GM18520 (cell line): ENCODE measurements around the gene BTBD8.
"Not testable (repeated sequence)": the region's sequence is repeated elsewhere in the genome, so short reads cannot be mapped to it uniquely, and the experiment has no call there.

Experiments
- ATAC-seq: cut with Tn5 transposase; IDR thresholded peaks from one replicate; pipeline ENCODE4 v1.9.1; 2021; ENCODE audit not compliant: unreplicated experiment

The BTBD8 gene

DNA sequence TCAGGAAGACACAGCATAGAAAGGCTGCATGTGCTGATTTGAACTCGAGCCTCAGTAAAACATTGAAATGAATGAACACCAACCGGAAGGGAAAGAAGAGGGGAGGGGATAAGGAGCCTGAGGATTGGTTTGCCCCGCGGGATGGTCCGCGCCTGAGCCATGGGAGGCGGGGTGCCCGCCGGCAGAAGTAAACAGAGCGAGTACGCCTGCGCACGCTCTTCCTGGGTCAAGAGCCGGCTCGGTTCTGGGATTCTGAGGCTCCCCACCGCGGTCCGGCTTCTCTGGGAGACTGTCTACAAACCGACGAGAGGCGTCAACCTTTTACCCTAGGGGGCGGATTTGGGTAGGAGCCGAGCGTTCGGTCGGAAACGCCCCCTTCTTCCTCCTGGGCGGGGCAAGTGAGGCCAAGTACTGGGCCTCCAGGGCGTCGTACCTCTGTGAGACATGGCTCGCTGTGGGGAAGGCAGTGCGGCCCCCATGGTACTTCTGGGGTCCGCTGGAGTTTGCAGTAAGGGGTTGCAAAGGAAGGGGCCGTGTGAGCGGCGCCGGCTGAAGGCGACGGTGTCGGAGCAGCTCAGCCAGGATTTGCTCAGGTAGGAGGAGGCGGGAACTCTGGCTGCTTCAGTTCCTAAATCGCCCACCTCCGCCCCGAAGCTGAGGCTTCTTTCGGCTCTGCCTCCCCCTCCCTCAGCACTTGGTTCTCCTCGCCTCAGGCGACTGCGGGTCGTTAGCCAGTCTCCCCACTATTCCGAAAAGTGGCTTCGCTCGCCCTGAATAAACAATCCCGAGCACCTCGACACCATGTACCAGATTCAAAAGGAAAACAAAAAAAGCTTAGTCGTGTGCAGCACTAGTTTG lies at the start of gene BTBD8:
Gene BTBD8, plus strand, starts transcription at position 218 of the 858 bp plus-strand sequence. Its CDS starts 227 bp downstream, at position 445.
- peak; percentile 94 for ATAC-seq

DNA sequence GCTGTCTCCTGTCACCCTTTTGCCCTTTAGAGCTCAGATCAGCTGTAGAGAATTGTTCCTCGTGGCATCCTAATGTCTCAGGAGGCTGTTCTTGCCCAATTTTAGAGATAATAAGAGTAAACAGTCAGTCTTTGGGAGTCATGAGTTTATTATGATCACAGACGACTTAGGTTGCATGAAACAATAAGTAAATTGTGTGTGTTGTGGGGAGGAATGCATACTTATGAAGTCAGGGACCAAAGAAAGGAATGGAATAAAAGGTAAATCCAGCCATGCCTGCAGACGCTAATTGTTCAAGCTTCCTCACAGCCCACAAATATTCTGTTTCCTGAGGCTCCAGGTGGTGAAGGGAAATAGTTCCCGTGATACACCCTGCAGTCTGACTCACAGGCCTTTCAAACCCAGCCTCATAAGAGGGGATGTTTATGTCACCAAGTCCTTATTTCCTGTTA lies 49.5 kb upstream of the BTBD8 start:
- no peak for ATAC-seq

DNA sequence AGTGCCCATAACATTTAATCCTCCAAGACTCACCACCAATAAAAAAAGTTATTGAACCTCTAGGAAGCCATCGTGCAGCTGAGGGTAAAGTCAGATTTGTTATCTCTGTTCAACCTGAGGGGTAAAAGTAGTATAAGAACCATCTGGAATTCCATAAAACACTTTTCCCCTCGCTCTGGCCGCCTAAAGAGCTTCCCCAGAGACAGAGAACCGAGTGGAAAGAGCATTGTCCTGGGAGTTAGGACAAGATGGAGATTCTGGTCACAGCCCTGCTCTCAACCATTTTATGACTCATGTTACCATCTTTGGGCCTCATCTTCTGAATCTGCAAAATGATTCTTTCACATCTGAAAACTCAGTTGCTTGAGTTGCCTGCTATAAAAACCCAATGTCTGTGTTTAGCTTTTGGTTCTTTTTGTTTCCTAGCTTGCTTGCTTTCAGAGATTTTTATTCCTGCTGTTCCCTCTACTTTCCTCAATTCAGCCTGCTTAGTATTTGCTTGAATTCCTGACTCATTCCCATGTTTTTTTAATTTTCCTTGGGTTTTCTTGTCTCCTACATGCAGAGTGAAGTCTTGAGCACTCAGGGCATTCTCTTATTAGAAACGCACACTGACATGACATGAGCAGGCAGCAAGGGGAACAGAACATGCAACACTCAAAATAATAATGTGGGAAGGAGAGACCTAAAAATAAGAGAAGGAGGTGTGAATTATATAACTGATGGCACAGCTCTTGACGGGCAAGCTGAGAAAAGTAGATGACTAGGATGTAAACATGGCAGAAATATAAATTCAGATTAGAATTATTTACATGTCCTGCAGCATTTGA lies 48.6 kb upstream of the BTBD8 start:
- no peak for ATAC-seq

DNA sequence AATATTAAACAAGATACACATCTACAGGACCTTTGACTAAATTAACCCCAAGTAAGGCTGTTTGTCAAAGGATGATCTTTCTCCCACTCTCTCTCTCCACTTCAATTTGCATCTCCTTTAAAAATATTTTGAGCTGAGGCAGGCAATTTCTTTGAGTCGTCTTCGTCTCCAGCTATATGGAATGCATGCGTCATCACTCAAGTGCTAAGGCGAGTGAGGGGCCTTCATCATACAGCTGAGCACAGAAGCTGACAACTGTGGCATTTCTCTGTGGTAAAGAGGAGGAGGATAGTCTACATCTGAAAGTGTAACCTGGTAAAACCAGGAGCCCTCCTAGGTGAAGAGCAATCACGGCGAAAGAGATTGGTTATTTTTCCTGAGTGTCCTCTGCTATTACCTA lies 42.7 kb upstream of the BTBD8 start:
- no peak for ATAC-seq

DNA sequence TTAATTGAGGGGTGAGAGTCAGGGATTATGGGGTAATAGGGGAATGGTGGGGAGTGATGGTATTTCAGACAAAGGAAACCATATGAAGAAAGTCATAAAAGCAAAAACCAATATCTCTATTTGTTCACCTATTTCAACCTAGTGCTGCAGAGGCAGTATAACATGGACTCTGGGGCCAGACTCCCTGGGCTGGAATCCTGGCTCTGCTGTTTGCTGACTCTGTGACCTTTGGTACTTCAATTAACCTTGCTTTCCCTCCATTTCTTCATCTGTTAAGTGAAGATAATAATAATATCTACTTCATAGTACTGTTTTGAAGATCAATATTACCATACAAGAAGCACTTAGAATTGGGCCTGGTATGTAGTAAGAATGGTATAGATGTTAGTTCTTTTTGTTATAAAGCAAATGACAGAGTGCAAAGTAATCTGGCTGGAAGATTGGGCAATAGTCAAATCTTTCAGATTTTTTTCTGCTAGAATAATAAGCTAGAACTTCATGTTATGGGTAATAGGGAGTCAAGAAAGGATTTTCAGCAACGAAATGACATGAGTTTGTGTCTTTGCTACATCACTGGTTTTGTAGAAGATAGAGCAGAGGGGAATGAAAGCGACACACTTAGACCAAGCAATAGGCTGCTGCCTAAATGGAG lies 41.3 kb upstream of the BTBD8 start:
- no peak for ATAC-seq

DNA sequence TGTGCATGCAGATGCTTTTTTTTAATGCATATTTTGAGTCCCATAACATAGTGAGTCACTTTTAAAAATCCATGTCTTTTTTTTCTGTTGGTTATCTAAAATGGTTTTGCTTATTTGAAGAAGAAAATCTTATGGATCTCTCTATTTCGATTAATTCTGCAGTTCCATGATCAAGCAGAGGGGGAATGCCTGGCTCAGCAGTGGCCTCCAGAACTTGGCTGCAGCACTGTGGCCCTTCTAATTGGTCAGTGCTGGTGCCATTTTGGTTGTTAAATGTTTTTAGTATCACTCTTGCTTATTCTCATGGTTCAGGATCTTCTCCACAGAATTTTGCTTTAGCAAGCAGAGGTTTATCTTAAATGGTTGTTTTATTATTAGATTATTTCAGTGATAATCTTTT lies 39.2 kb upstream of the BTBD8 start:
- no peak for ATAC-seq

DNA sequence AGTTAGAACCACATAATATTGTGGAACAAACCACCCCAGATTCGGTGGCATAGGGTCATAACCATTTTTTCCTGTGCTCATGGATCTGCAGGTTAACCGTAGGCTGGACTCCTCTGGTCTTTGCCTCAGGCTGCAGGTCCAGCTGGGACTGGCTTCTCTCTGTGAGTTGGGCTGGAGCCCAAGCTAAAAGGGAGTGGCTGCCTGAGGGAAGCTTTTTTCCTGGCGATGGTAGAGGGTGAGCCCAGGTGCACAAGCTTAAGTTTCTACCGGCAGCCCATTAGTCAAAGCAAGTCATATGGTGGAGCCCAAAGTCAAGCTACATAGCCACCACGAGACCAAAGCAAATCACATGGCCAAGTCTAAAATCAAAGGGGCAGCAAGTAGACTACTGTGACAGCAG lies 36.5 kb upstream of the BTBD8 start:
- ATAC-seq: no peak

DNA sequence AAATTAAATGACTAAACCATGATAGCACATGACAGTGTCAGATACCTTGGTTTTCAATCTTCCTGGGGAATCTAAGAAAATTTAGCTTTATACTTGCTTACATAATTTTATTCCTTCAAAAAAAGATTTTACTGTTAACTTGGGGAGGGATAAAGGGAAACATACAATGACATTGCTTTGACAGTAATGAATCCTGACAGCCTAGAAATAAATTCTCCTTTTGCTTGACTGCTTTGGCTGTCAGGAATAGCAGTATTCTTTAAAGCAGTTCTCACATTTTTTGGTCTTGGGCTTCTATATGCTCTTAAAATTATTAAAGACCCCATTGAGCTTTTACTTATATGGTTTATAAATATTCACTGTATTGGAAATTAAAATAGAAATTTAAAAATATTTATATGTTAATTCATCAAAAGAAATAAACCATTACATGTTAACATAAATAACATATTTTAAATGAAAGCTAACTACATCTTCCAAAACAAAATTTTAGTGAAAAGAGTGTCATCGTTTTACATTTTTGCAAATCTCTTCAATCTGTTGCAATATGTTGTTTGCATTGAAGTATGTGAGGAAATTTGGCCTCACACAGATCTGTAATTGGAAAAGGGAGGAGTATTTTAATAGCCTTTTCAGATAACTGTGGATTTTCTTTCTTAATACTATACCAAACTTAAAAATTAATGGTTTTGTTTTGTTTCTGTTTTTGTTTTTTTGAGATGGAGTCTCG lies 34.2 kb upstream of the BTBD8 start:
- no peak for ATAC-seq

DNA sequence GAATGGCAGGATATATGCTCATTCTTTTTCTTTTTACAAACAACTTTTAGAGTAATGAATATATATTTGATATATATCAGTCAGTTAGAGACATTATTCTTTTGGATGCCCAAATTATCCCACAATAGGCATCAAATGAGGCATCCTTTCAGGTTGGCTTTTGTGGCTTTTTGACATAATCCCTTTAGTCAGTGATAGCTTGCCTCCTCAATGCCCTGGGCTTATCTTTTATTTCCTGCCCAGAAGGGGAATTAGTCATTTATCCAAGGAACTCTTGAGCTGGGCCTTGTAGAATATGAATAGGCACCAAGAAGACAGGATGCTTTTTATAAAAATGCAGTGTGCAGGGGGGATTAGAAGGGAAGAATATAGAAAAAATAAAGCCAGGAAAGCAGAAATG lies 28.2 kb upstream of the BTBD8 start:
- no peak for ATAC-seq

DNA sequence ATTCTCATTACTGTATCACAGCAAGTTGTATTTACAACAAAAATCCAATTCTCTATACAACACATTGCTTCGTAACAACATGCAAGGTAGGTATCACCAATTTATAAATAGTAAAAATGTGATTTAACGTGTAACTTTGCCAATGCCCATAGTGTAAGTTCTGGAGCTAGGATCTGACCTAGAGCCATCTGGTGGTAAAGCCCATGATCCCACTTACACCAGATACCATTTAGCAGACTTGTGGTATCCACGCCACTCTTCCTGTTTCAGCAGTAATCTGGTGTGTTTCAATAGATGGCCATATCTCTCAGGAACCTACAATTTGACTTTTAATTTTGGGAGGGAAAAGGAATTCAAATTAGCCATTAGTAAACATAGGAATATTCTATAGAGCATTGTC lies 15.1 kb upstream of the BTBD8 start:
- ATAC-seq: no peak

DNA sequence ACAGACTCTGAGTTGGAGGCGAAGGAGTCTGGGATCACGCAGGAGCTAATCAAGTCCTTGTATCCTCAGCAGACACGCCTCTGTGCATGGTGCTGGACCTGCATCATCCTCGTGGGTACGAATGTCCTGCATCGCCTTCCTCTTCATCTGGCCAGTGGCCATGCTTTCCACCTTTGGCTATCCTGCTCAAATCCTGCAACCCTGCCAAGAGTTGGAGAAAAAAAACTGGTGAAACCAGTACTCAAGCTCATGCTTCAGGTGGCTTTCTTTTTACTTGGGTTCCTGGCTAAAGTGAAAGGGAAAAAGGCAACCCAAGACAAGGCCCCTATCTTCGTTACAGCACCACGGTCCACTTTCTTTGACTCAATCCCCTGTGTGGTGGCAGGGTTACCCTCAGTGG lies 13.8 kb upstream of the BTBD8 start:
- no peak for ATAC-seq

DNA sequence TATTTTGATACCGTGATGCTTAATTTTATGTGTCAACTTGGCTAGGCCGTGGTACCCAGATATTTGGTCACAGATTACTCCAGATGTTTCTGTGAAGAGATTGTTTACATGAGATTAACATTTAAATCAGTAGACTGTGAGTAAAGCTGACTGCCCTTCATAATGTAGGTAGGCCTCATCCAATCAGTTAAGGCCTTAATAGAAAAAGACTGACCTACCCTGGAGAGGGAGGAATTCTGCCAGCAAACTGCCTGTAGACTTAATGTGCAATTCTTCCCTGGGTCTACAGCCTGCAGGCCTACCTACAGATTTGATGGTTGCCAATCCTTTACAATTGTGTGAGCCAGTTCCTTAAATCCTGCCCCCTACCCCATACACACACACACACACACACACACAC lies 9.3 kb upstream of the BTBD8 start:
- ATAC-seq: no peak

DNA sequence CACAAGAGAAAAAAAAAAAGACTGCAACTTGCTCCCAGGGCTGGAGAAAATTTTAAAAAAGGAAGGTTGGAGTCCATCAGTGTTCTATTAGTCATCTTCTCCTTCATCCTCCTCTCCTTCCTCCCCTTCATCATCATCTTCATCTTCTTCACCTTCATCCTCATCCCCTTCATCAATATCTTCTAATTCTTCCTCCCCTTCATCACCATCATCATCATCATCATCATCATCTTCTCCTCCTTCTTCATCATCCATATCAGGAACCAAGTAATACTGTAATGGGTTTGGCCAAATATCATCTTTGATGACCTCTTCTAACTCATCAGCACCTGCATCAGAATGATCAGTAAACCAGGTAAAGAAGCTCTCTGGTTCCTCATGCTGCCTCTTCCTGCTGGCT lies 5.7 kb upstream of the BTBD8 start:
- ATAC-seq: not testable (repeated sequence)

DNA sequence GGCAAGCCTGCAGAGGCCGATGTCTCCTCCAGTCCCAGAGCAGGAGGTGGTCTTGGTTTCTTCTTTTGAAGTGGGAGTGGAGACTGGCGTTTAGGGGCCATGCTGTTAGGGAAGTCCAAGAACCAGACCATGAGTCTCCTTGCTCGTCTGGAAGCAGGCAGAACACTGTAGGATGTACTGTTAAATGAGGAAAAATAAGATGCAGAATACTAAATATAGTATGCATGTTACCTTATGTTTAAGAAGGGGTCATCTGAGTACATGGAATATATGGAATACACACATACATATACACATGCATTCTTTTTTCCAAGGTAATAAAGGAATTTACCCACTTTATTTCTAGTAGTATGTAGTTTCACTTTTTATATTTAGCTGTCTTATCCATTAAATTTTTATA lies 4.8 kb upstream of the BTBD8 start, which contains the start of gene SETSIP:
Gene SETSIP, minus strand, starts transcription at position 101 of the 400 bp plus-strand sequence. Its CDS starts 0 bp downstream, at position 101.
- no peak for ATAC-seq

DNA sequence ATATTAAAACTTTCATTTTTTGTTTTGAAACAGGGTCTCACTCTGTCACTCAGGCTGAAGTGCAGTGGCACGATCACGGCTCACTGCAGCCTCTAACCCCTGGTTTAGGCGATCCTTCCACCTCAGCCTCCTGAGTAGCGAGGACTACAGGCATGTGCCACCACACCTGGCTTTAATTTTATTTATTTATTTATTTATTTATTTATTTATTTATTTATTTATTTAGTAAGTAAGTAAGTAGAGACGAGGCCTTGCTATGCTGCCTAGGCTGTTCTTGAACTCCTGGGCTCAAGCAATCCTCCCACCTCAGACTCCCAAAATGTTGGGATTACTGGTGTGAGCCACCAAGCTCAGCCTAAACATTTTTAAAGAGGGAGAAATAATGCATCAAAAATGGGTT lies 3.8 kb upstream of the BTBD8 start:
- no peak for ATAC-seq

DNA sequence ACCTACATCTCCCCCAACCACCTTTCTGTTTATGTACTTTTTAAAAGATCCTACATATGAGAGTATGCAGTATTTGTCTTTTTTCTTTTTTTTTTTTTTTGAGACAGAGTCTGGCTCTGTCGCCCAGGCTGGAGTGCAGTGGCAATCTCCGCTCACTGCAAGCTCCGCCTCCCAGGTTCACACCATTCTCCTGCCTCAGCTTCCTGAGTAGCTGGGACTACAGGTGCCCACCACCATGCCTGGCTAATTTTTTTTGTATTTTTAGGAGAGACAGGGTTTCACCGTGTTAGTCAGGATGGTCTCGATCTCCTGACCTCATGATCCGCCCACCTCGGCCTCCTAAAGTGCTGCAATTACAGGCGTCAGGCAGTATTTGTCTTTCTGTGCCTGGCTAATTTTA lies 2.1 kb upstream of the BTBD8 start:
- ATAC-seq: not testable (repeated sequence)

DNA sequence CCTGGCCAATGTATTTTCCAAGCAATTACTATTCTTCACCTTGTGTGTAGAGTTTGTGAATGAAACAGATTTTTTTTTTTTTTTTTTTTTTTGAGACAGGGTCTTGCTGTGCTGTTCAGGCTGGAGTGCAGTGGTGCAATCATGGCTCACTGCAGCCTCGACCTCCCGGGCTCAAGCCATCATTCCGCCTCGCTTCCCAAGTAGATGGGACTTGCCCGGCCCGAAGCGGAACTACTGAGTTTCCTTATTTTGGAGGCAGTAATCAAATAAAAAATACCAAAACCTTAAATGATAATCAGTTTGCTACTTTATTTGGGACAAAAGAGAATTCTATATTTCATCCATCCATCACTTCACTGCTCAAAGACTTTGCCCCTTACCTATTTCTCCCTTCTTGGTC lies 704 bp upstream of the BTBD8 start:
- ATAC-seq: no peak

DNA sequence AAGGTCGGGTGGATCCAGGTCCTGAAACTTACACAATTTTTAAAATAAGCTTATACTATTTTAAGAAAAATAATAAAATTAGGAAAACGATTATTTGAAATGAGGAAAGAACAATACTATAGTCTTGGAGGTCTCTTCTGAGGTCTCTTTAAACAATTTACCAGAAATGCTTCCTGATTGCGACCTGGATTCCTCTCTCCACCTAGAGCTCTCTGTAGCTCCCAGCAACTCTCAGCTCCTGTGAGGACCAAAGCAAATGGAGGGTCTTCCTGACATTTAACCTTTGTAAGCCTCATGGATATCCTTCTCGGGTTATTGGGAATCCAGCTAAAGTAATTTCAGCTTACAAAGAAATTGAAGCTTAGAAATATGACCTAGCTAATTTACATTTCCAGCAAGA lies 886 bp downstream of the BTBD8 start:
- ATAC-seq: no peak

DNA sequence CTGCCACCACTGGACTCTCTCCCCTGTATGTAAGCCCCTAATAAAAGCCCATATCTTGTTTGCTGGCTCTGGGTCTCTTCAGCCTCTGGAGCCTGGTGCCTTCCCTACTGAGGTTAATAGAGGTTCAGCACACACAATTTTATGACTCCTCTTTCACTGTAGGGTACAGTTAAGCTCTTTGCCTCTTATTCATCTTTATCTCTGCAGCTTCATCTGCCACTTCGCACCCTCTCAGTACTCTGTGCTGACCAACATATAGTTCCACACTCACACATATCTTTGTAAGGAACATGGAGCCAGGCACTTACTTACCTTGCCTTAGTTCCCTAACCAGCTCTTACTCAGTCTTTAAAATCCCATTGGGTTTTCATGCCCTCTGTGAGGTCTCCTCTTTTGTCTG lies 4.5 kb downstream of the BTBD8 start:
- ATAC-seq: no peak

DNA sequence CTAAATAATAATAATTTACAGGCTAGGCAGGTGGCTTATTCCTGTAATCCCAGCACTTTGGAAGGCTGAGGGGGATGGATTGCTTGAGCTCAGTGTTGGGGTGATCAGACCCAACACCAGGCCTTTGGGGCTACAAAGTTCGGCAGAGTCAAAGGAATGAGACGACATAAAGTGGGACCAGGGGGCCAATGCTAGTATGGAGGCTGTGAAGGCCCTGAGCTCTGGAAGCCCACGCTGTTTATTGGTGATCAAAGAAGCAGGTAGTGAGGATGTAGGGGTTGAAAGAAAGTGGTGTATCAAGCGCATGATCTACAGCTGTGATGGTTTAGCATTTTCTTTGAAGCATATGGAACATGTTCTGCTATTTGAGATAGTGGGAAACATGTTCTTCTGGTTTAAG lies 5.6 kb downstream of the BTBD8 start:
- ATAC-seq: no peak

DNA sequence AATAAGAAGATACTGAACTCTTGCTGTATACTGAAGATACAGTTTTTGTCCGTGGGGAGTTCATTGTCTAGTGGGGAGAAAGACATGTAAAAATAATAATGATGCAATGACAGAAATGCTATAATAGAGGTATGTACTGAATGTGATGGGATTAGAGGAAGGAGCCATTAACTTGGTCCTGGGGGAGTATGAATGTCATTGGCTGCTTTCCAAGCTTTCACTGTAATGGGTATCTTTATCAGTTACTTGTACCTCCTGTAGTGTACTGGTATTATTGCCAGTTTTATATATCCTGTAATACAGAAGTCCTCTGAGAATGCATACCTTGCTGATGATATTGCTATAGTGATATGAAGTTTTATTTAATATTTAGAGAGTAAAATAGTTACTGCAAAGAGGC lies 7.4 kb downstream of the BTBD8 start:
- ATAC-seq: no peak
